OCI-LY7 (cell line): Measurements from ENCODE around the gene TAF11L7. TPM values are rescaled to one million over a fixed set of nuclear protein-coding genes. Genes with fewer than 3 reads are reported as not detected.
"Not testable (repeated sequence)": the region's sequence is repeated elsewhere in the genome, so short reads cannot be mapped to it uniquely, and the experiment has no call there.

ENCODE experiments used
- BruUV-seq: library from RNA; stranded (reverse); fragments of 400-500 nt; replicated peaks from 2 replicates; lab custom pipeline; 2021; lab: Mats Ljungman, UMichigan
- CTCF ChIA-PET: fragments of 300-600 bp; sonication (Branson Sonifier 250); formaldehyde crosslinking; loops from one replicate; lab custom pipeline; 2022; ENCODE audit warnings: antibody characterized with exemption; ENCODE audit not compliant: unreplicated experiment; lab: Charles Lee
- POLR2A ChIA-PET: fragments of 300-600 bp; sonication (Branson Sonifier 250); formaldehyde crosslinking; loops from one replicate; lab custom pipeline; 2022; ENCODE audit warnings: antibody characterized with exemption; lab: Charles Lee
- DNase-seq: peaks from one replicate; pipeline ENCODE4 v3.0.0-alpha.2; 2015; ENCODE audit warnings: low spot score
- H2AFZ ChIP-seq: fragments of 200-600 bp; sonication (generic), shearing (Covaris generic); 2 replicates; pipeline ENCODE4 v1.6.1; 2014; ENCODE audit warnings: mild to moderate bottlenecking, antibody characterized with exemption, low read length, moderate library complexity
- H3K27ac ChIP-seq: fragments of 200-600 bp; sonication (generic); 2 replicates; pipeline ENCODE4 v1.5.1; 2014; ENCODE audit warnings: mixed run types, low read depth, mild to moderate bottlenecking, moderate library complexity, low read length, inconsistent platforms; ENCODE audit not compliant: poor library complexity, severe bottlenecking
- H3K36me3 ChIP-seq: fragments of 200-600 bp; sonication (generic); 2 replicates; pipeline ENCODE4 v1.6.1; 2014; ENCODE audit warnings: mild to moderate bottlenecking, antibody characterized with exemption, low read length, moderate library complexity, mixed read lengths; ENCODE audit not compliant: insufficient read depth
- H3K4me1 ChIP-seq: fragments of 200-600 bp; sonication (generic); 2 replicates; pipeline ENCODE4 v1.5.1; 2014; ENCODE audit warnings: mild to moderate bottlenecking, low read length; ENCODE audit not compliant: insufficient read depth, poor library complexity, severe bottlenecking
- H3K4me2 ChIP-seq: fragments of 200-600 bp; sonication (generic); 2 replicates; pipeline ENCODE4 v1.6.1; 2014; ENCODE audit warnings: mild to moderate bottlenecking, low read length
- H3K4me3 ChIP-seq: fragments of 200-600 bp; sonication (generic); 2 replicates; pipeline ENCODE4 v1.5.1; 2014; ENCODE audit warnings: mild to moderate bottlenecking, low read depth, low read length; ENCODE audit not compliant: poor library complexity, severe bottlenecking
- H3K79me2 ChIP-seq: fragments of 200-600 bp; sonication (generic); 2 replicates; pipeline ENCODE4 v1.6.1; 2016; ENCODE audit warnings: low read depth, mild to moderate bottlenecking, low read length, moderate library complexity, mixed read lengths; ENCODE audit not compliant: insufficient read depth
- H3K9me2 ChIP-seq: fragments of 200-600 bp; sonication (generic); 2 replicates; pipeline ENCODE4 v1.6.1; 2016; ENCODE audit warnings: mild to moderate bottlenecking, low read length, mixed read lengths; ENCODE audit not compliant: insufficient read depth
- H3K9me3 ChIP-seq: fragments of 200-600 bp; sonication (generic); 2 replicates; pipeline ENCODE4 v1.6.1; 2014; ENCODE audit warnings: mild to moderate bottlenecking, mixed run types, low read length, mixed read lengths
- H4K20me1 ChIP-seq: fragments of 200-600 bp; sonication (generic); 2 replicates; pipeline ENCODE4 v1.6.1; 2014; ENCODE audit warnings: mild to moderate bottlenecking, antibody characterized with exemption, low read length, moderate library complexity, mixed read lengths; ENCODE audit not compliant: insufficient read depth
- EZH2phosphoT487 ChIP-seq: fragments of 200-600 bp; sonication (generic); IDR thresholded peaks from 2 replicates; pipeline ENCODE4 v1.6.1; 2018; ENCODE audit warnings: low read depth, borderline replicate concordance, mild to moderate bottlenecking, mixed run types, antibody characterized with exemption, low read length, moderate library complexity, mixed read lengths
- intact Hi-C: fragments of 100-400 bp; cut with micrococcal nuclease; formaldehyde crosslinking; loops from one replicate; pipeline ENCODE4 v1.10.0; 2022; ENCODE audit not compliant: unreplicated experiment
- total RNA-seq, 2 experiments: library from RNA; depleted of rRNA in 1 of 2; stranded (reverse); fragments of >200 nt in 1 of 2; shearing (Covaris generic) in 1 of 2; gene quantifications; 2 replicates each; pipeline ENCODE4 v1.2.3, GENCODE V29; 2014 to 2022
- TF ChIP-seq, protein P1 (sequence below): fragments of 200-600 bp; sonication (generic); conservative IDR thresholded peaks from 2 replicates; pipeline ENCODE4 v1.5.1; 2014; ENCODE audit warnings: mild to moderate bottlenecking, antibody characterized with exemption, low read length, moderate library complexity, mixed read lengths

The TAF11L7 gene
- total RNA-seq, 2 experiments from 2014 or later, result not detected

DNA sequence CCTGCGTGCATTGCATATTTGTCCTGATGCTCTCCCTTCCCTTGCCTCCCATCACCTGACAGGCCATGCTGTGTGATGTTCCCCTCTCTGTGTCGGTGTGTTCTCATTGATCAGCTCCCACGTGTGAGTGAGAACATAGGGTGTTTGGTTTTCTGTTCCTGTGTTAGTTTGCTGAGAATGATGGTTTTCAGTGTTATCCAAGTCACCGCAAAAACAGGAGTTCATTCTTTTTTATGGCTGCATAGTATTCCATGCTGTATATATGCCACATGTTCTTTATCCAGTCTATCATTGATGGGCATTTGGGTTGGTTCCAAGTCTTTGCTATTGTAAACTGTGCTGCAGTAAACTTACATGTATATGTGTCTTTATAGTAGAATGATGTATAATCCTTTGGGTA, 21.9 kb upstream of the TAF11L7 start:
- H4K20me1 ChIP-seq, H3K36me3 ChIP-seq, POLR2A ChIA-PET, intact Hi-C loops, H2AFZ ChIP-seq, H3K27ac ChIP-seq, CTCF ChIA-PET, H3K9me2 ChIP-seq, H3K79me2 ChIP-seq, BruUV-seq, H3K4me1 ChIP-seq, H3K4me3 ChIP-seq, DNase-seq, H3K4me2 ChIP-seq, H3K9me3 ChIP-seq: not testable (repeated sequence)

DNA sequence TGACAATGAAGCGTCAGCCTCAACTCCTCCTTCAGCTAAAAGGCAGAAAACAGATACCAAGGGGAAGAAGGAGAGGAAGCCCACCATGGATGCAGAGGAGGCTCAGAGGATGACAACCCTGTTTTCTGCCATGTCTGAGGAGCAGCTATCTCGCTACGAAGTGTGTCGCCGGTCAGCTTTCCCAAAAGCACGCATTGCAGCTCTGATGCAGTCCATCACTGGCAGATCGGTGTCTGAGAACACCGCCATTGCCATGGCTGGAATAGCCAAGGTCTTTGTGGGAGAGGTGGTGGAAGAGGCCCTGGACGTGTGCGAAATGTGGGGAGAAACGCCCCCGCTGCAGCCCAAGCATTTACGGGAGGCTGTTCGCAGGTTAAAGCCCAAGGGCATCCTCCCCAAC, 19.4 kb upstream of the TAF11L7 start:
- Histone ChIP-seq H4K20me1 (no peaks in the 10 kb centered on the region), H3K9me2 (no peaks in the 10 kb centered on the region), H3K36me3 (no peaks in the 10 kb centered on the region), H3K27ac (no peak overlapping the region), H3K9me3 (no peaks in the 10 kb centered on the region), H3K79me2 (no peaks in the 10 kb centered on the region), H3K4me1 (no peaks in the 10 kb centered on the region), H3K4me3 (no peak overlapping the region), H3K4me2 (no peak overlapping the region), H2AFZ (no peak overlapping the region)
- POLR2A ChIA-PET, result no interaction called here
- intact Hi-C loops, result no loop called here
- TF ChIP-seq, protein P1, sequence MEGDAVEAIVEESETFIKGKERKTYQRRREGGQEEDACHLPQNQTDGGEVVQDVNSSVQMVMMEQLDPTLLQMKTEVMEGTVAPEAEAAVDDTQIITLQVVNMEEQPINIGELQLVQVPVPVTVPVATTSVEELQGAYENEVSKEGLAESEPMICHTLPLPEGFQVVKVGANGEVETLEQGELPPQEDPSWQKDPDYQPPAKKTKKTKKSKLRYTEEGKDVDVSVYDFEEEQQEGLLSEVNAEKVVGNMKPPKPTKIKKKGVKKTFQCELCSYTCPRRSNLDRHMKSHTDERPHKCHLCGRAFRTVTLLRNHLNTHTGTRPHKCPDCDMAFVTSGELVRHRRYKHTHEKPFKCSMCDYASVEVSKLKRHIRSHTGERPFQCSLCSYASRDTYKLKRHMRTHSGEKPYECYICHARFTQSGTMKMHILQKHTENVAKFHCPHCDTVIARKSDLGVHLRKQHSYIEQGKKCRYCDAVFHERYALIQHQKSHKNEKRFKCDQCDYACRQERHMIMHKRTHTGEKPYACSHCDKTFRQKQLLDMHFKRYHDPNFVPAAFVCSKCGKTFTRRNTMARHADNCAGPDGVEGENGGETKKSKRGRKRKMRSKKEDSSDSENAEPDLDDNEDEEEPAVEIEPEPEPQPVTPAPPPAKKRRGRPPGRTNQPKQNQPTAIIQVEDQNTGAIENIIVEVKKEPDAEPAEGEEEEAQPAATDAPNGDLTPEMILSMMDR, result no peak
- TF ChIP-seq EZH2phosphoT487, result no peak
- CTCF ChIA-PET, result no interaction called here
- DNase-seq, result no peak
- no TSS peak for BruUV-seq

DNA sequence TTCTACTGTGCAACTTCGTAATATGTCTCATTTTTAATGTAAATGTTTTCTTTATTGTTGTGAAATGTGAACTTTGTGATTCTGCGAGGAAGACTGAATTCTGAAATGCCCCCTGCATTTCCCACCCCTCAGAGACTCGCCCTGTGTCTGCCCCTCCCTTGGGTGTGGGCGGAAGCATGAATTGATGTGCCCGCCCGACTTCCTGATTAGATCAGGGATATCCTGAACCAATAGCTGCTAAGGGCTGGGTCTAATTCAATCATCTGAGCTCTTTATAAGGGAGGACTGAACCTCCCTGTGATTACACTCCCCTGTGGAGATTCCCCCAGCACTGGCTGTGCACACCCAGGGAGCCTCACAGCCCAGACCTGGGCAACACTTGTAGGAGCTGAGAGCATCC, 18.3 kb upstream of the TAF11L7 start, which contains the start of gene TAF11L11:
Gene TAF11L11 (plus strand): TSS at position 304 of the 400 bp plus-strand sequence.
- H3K4me1 ChIP-seq, H3K79me2 ChIP-seq, H3K9me2 ChIP-seq, H2AFZ ChIP-seq, H4K20me1 ChIP-seq, intact Hi-C loops, H3K4me3 ChIP-seq, H3K36me3 ChIP-seq, H3K4me2 ChIP-seq, BruUV-seq, H3K27ac ChIP-seq, DNase-seq, H3K9me3 ChIP-seq, CTCF ChIA-PET, POLR2A ChIA-PET: not testable (repeated sequence)

DNA sequence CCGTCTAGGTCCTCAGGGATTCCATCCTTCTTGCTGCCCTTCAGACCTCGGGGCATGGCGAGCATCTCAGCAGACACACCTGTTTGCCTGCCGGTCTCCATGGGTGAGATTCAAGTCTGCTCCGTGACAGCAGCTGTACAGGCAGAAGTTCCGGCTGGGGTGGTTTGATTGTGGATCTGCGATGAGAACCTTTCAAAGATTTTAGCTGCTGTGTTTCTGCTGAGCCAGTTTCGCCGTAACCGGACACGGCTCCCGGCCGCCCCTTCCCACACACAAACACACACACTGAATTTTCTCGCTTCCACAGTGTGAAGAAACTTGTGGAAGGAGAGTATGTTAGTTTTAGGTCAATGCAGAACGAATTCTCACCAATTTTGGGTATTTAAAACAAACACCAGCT, 12.2 kb upstream of the TAF11L7 start, which contains the start of gene TAF11L10:
Gene TAF11L10 (minus strand): TSS at position 101 of the 400 bp plus-strand sequence.
- H3K36me3 ChIP-seq, H4K20me1 ChIP-seq, H2AFZ ChIP-seq, H3K9me3 ChIP-seq, POLR2A ChIA-PET, CTCF ChIA-PET, H3K9me2 ChIP-seq, H3K4me3 ChIP-seq, BruUV-seq, H3K4me2 ChIP-seq, H3K4me1 ChIP-seq, H3K79me2 ChIP-seq, DNase-seq, intact Hi-C loops, H3K27ac ChIP-seq: not testable (repeated sequence)

DNA sequence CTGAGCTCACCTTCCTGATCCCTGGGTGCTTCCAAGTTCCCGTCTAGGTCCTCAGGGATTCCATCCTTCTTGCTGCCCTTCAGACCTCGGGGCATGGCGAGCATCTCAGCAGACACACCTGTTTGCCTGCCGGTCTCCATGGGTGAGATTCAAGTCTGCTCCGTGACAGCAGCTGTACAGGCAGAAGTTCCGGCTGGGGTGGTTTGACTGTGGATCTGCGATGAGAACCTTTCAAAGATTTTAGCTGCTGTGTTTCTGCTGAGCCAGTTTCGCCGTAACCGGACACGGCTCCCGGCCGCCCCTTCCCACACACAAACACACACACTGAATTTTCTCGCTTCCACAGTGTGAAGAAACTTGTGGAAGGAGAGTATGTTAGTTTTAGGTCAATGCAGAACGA, 8.7 kb upstream of the TAF11L7 start, which contains the start of gene TAF11L9:
Gene TAF11L9 (minus strand): TSS at position 140 of the 400 bp plus-strand sequence.
- H4K20me1 ChIP-seq, H3K79me2 ChIP-seq, DNase-seq, H3K4me2 ChIP-seq, H3K27ac ChIP-seq, H3K9me3 ChIP-seq, H3K9me2 ChIP-seq, H3K4me1 ChIP-seq, H3K4me3 ChIP-seq, intact Hi-C loops, CTCF ChIA-PET, H2AFZ ChIP-seq, BruUV-seq, H3K36me3 ChIP-seq, POLR2A ChIA-PET: not testable (repeated sequence)

DNA sequence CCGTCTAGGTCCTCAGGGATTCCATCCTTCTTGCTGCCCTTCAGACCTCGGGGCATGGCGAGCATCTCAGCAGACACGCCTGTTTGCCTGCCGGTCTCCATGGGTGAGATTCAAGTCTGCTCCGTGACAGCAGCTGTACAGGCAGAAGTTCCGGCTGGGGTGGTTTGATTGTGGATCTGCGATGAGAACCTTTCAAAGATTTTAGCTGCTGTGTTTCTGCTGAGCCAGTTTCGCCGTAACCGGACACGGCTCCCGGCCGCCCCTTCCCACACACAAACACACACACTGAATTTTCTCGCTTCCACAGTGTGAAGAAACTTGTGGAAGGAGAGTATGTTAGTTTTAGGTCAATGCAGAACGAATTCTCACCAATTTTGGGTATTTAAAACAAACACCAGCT, 5.3 kb upstream of the TAF11L7 start, which contains the start of gene TAF11L8:
Gene TAF11L8 (minus strand): TSS at position 101 of the 400 bp plus-strand sequence.
- H2AFZ ChIP-seq, H3K9me2 ChIP-seq, H3K4me3 ChIP-seq, CTCF ChIA-PET, H4K20me1 ChIP-seq, H3K4me2 ChIP-seq, DNase-seq, H3K27ac ChIP-seq, intact Hi-C loops, BruUV-seq, H3K36me3 ChIP-seq, POLR2A ChIA-PET, H3K9me3 ChIP-seq, H3K4me1 ChIP-seq, H3K79me2 ChIP-seq: not testable (repeated sequence)
